PC-3 (cell line): ENCODE data around the gene MRPL43. TPM values are rescaled to one million over a fixed set of nuclear protein-coding genes. Genes with fewer than 3 reads are reported as not detected.

Source experiments
- ATAC-seq: fragments of 200-7000 bp; cut with Tn5 transposase; 2 replicates; pipeline ENCODE4 v1.9.1; 2020; ENCODE audit warnings: mild to moderate bottlenecking, moderate library complexity
- BruUV-seq: library from RNA; stranded (reverse); fragments of 400-500 nt; replicated peaks from 2 replicates; lab custom pipeline; 2021; lab: Mats Ljungman, UMichigan
- CTCF ChIA-PET: fragments of 300-600 bp; sonication (Branson Sonifier 250); formaldehyde crosslinking; loops from one replicate; lab custom pipeline; 2022; ENCODE audit warnings: antibody characterized with exemption; lab: Charles Lee
- POLR2A ChIA-PET: fragments of 300-600 bp; sonication (Branson Sonifier 250); formaldehyde crosslinking; loops from one replicate; lab custom pipeline; 2022; ENCODE audit warnings: antibody characterized with exemption; ENCODE audit not compliant: unreplicated experiment; lab: Charles Lee
- DNase-seq: peaks from one replicate; pipeline ENCODE4 v3.0.0-alpha.2; 2015
- H2AFZ ChIP-seq: fragments of 300-600 bp; sonication (generic); 2 replicates; pipeline ENCODE4 v1.6.0; 2016; ENCODE audit warnings: antibody characterized with exemption, low read length
- H3F3A ChIP-seq: fragments of 300-600 bp; sonication (generic); one replicate; pipeline ENCODE4 v1.6.0; 2017; ENCODE audit warnings: antibody characterized with exemption, low read length, control low read depth, mild to moderate bottlenecking; ENCODE audit not compliant: unreplicated experiment
- H3K27ac ChIP-seq: fragments of 300-600 bp; sonication (generic); 2 replicates; pipeline ENCODE4 v1.5.1; 2016; ENCODE audit warnings: mild to moderate bottlenecking, low read length
- H3K27me3 ChIP-seq: fragments of 300-600 bp; sonication (generic); 2 replicates; pipeline ENCODE4 v1.6.1; 2016; ENCODE audit warnings: low read length, mixed read lengths
- H3K36me3 ChIP-seq: fragments of 300-600 bp; sonication (generic); 2 replicates; pipeline ENCODE4 v1.6.1; 2016; ENCODE audit warnings: low read depth, mixed run types, low read length, mixed read lengths
- H3K4me1 ChIP-seq: fragments of 300-600 bp; sonication (generic); 2 replicates; pipeline ENCODE4 v1.5.1; 2016; ENCODE audit warnings: low read length; ENCODE audit not compliant: insufficient read depth
- H3K4me2 ChIP-seq: fragments of 300-600 bp; sonication (generic); 2 replicates; pipeline ENCODE4 v1.6.0; 2016; ENCODE audit warnings: low read length
- H3K4me3 ChIP-seq: fragments of 300-600 bp; sonication (generic); 2 replicates; pipeline ENCODE4 v1.5.1; 2016; ENCODE audit warnings: mild to moderate bottlenecking, low read length, mixed read lengths
- H3K79me2 ChIP-seq: fragments of 300-600 bp; sonication (generic); 2 replicates; pipeline ENCODE4 v1.6.1; 2017; ENCODE audit warnings: low read length, mixed read lengths
- H3K9ac ChIP-seq: fragments of 300-600 bp; sonication (generic); 2 replicates; pipeline ENCODE4 v1.6.0; 2016; ENCODE audit warnings: mild to moderate bottlenecking, low read length
- H3K9me2 ChIP-seq: fragments of 300-600 bp; sonication (generic); replicated peaks from 2 replicates; pipeline ENCODE4 v1.6.1; 2016; ENCODE audit warnings: mixed run types, low read length, mixed read lengths
- H3K9me3 ChIP-seq: fragments of 300-600 bp; sonication (generic); 2 replicates; pipeline ENCODE4 v1.6.1; 2016; ENCODE audit warnings: low read length, mixed read lengths
- H4K20me1 ChIP-seq: fragments of 300-600 bp; sonication (generic); 2 replicates; pipeline ENCODE4 v1.6.1; 2016; ENCODE audit warnings: low read length, mixed read lengths
- EZH2 ChIP-seq: fragments of 300-600 bp; sonication (generic); IDR thresholded peaks from one replicate; pipeline ENCODE4 v1.6.1; 2017; ENCODE audit warnings: antibody characterized with exemption, mild to moderate bottlenecking, low read length; ENCODE audit not compliant: unreplicated experiment
- EZH2phosphoT487 ChIP-seq: fragments of 300-600 bp; sonication (generic); IDR thresholded peaks from 2 replicates; pipeline ENCODE4 v1.6.1; 2018; ENCODE audit warnings: mild to moderate bottlenecking, antibody characterized with exemption, low read length, borderline replicate concordance
- intact Hi-C: fragments of 100-400 bp; cut with micrococcal nuclease; formaldehyde crosslinking; loops from 2 replicates; pipeline ENCODE4 v1.9.0; 2023
- total RNA-seq: library from RNA; depleted of rRNA; stranded (reverse); fragments of >200 nt; gene quantifications from 2 replicates; pipeline ENCODE4 v1.2.3, GENCODE V29; 2014
- TF ChIP-seq, protein P1 (sequence below): fragments of 300-600 bp; sonication (generic); conservative IDR thresholded peaks from 2 replicates; pipeline ENCODE4 v1.5.1; 2017; ENCODE audit warnings: antibody characterized with exemption, low read depth, mild to moderate bottlenecking, low read length

MRPL43 gene
- total RNA-seq, 1 experiment from 2014 or later = 81.0 TPM

DNA sequence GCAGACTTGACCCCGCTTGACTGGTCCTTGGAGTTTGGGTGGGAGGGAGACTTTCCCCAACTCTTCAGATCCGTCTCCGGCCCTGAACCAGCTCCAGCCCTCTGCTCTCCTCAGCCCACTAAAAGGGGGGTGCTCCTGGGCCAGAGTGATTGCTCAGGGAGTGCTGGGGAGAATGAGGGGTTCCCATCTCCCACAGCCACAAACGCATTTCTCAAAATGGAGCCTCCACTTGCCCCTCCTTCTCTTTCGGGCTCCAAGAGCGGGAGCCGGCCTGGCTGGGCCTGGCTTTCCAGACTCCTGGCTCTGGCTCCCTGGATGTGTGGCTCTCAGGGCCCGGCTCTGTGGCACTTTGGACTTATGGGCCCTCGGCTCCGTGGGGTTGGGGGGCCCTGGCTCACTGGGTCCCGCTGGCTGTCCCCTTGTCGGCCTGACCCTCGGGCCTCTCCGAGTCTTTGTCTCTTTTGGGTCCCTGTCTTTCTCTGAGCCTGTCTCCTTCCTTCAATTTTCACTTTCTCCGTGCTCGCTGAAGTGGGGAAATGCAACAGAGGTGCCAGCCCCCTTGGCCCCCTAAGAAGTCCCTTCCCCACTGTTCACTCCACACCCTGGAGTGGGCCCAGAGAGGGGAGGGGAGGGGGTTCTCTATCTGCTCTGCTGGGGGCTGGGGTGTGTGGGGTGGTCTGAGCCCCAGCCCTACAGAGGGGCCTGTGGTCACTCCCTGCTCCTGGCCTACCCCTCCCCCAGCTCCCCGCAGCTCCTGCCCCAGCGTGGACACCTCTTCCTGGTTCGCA lies 13.0 kb upstream of the MRPL43 start:
- no peak for ATAC-seq
- Histone ChIP-seq H4K20me1 (no peaks in the 10 kb centered on the region), H3K4me1 (peaks cover 36% of the 10 kb centered on the region), H3K9me2 (no peaks in the 10 kb centered on the region), H2AFZ (peak overlapping the region; percentile 81), H3K79me2 (peaks cover 40% of the 10 kb centered on the region), H3K36me3 (no peaks in the 10 kb centered on the region), H3K27me3 (no peaks in the 10 kb centered on the region), H3K9ac (peak overlapping the region; percentile 93), H3F3A (no peaks in the 10 kb centered on the region), H3K4me2 (peak overlapping the region; percentile 97), H3K4me3 (peak overlapping the region; percentile 83), H3K27ac (peak overlapping the region; percentile 44), H3K9me3 (no peaks in the 10 kb centered on the region)
- DNase-seq = no peak
- ChIA-PET POLR2A (no interaction called here), CTCF (no interaction called here)
- TF ChIP-seq EZH2phosphoT487 (no peak), EZH2 (no peak)
- TF ChIP-seq, protein P1, sequence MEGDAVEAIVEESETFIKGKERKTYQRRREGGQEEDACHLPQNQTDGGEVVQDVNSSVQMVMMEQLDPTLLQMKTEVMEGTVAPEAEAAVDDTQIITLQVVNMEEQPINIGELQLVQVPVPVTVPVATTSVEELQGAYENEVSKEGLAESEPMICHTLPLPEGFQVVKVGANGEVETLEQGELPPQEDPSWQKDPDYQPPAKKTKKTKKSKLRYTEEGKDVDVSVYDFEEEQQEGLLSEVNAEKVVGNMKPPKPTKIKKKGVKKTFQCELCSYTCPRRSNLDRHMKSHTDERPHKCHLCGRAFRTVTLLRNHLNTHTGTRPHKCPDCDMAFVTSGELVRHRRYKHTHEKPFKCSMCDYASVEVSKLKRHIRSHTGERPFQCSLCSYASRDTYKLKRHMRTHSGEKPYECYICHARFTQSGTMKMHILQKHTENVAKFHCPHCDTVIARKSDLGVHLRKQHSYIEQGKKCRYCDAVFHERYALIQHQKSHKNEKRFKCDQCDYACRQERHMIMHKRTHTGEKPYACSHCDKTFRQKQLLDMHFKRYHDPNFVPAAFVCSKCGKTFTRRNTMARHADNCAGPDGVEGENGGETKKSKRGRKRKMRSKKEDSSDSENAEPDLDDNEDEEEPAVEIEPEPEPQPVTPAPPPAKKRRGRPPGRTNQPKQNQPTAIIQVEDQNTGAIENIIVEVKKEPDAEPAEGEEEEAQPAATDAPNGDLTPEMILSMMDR = no peak
- intact Hi-C loops = no loop called here
- TSS peak; percentile 28 for BruUV-seq

DNA sequence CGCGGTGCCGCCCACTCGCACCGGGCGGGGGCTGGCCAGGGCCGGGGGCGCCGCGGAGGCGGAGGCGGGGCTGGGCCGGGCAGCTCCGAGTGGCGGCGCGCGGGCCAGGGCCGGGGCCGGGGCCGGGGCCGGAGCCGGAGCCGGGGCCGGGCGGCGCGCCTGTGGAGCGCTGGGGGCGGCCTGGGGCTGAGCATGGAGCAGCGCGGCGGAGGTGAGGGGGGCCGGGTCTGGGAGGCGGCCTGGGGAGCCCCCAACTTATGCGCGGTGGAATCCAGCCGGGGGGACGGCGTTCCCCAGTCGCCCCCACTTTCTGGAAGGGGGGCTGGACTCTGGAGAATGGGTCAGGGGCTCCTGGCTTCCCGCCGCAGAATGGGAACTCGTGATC lies 12.4 kb upstream of the MRPL43 start, which contains the start of gene LZTS2:
Gene LZTS2 (plus strand): TSS at position 67 of the 385 bp plus-strand sequence. CDS start 2,731 bp downstream, outside the sequence.
- TF ChIP-seq EZH2 = no peak
- TF ChIP-seq, protein P1 = no peak
- TF ChIP-seq EZH2phosphoT487 = no peak
- DNase-seq = no peak
- Histone ChIP-seq H3K9me2 (no peaks in the 10 kb centered on the region), H3K27me3 (no peaks in the 10 kb centered on the region), H3K9me3 (no peaks in the 10 kb centered on the region), H3K4me1 (peaks cover 36% of the 10 kb centered on the region), H3K4me3 (peak within 1 kb of the TSS; percentile 88), H3K79me2 (peaks cover 40% of the 10 kb centered on the region), H3F3A (no peaks in the 10 kb centered on the region), H3K9ac (peak within 1 kb of the TSS; percentile 95), H2AFZ (peak within 1 kb of the TSS; percentile 91), H3K4me2 (peak within 1 kb of the TSS; percentile 99), H3K36me3 (no peaks in the 10 kb centered on the region), H3K27ac (peak within 1 kb of the TSS; percentile 76), H4K20me1 (no peaks in the 10 kb centered on the region)
- no TSS peak for BruUV-seq
- POLR2A ChIA-PET = no interaction called here
- CTCF ChIA-PET = no interaction called here
- peak; percentile 25; the same call in 1 of the 2 replicates for ATAC-seq
- intact Hi-C loops = no loop called here
